ENCODE data around the gene KCNJ10.

- TF ChIP-seq EZH2 (IDR thresholded peaks at IDR 0.05; ENCODE audit: borderline replicate concordance, low read depth, low read length, severe bottlenecking) (no peak), CTCF (IDR thresholded peaks at IDR 0.05; ENCODE audit: extremely low read depth in 1 of 2, insufficient read depth in 1 of 2, low read depth in 1 of 2, low read length in 2 of 2) (no peak), POLR2A (IDR thresholded peaks at IDR 0.05; ENCODE audit: low read depth, low read length) (no peak), GATA2 (IDR thresholded peaks at IDR 0.05; ENCODE audit: insufficient read depth, insufficient read length, low read depth, low read length) (no peak), POLR2AphosphoS5 (IDR thresholded peaks at IDR 0.05; ENCODE audit: insufficient read depth, low read depth, low read length) (no peak), MAX (IDR thresholded peaks at IDR 0.05; ENCODE audit: insufficient read depth, insufficient read length) (no peak), MYC (IDR thresholded peaks at IDR 0.05; ENCODE audit: low read depth, low read length) (no peak), FOS (IDR thresholded peaks at IDR 0.05; ENCODE audit: borderline replicate concordance, insufficient read depth, low read length) (no peak)
Measured at GRCh38 chr1:159993911-159994310, 76.0 kb downstream of the KCNJ10 start.

All from endothelial cell of umbilical vein (primary cell).